Activated CD4-positive, alpha-beta memory T cell treated with anti-CD3 and anti-CD28 coated beads for 36 hours (primary cell): ENCODE data around the gene SLC2A9. TPM values are rescaled to one million over a fixed set of nuclear protein-coding genes. Genes with fewer than 3 reads are reported as not detected.

ENCODE experiments used
- CTCF ChIA-PET: fragments of 350-600 bp; sonication (Branson Sonifier 250); formaldehyde crosslinking; loops from one replicate; lab custom pipeline; 2021; ENCODE audit warnings: antibody characterized with exemption, inconsistent platforms; lab: Charles Lee
- POLR2A ChIA-PET: fragments of 350-600 bp; sonication (Branson Sonifier 250); formaldehyde crosslinking; loops from one replicate; lab custom pipeline; 2021; ENCODE audit warnings: antibody characterized with exemption; lab: Charles Lee
- DNase-seq: peaks from one replicate; pipeline ENCODE4 v3.0.0-alpha.2; 2020
- H3K27ac Mint-ChIP-seq: one replicate; pipeline ENCODE4 v1.8.0; 2021; ENCODE audit warnings: mixed read lengths
- H3K27me3 Mint-ChIP-seq: one replicate; pipeline ENCODE4 v1.8.0; 2021; ENCODE audit warnings: mixed read lengths
- H3K36me3 Mint-ChIP-seq: one replicate; pipeline ENCODE4 v1.8.0; 2021; ENCODE audit warnings: mixed read lengths
- H3K4me1 Mint-ChIP-seq: one replicate; pipeline ENCODE4 v1.8.0; 2021; ENCODE audit warnings: low read depth, mixed read lengths
- H3K4me3 Mint-ChIP-seq: one replicate; pipeline ENCODE4 v1.8.0; 2021; ENCODE audit warnings: mild to moderate bottlenecking, mixed read lengths
- H3K9me3 Mint-ChIP-seq: one replicate; pipeline ENCODE4 v1.8.0; 2021; ENCODE audit warnings: mixed read lengths
- intact Hi-C: fragments of 100-400 bp; cut with micrococcal nuclease; formaldehyde crosslinking; loops from one replicate; pipeline ENCODE4 v1.15.1; 2023
- total RNA-seq, 2 experiments: library from RNA; stranded (reverse); gene quantifications; one replicate each; pipeline ENCODE4 v1.2.3, GENCODE V29; 2021

The SLC2A9 gene
- total RNA-seq, 2 experiments from 2014 or later: 0.10 to 0.65 TPM

GRCh38 chr4:9964879-9965278 is 56.4 kb downstream of the SLC2A9 start:
- Mint-ChIP-seq H3K4me3 (no peak overlapping the region), H3K27ac (no peak overlapping the region), H3K4me1 (no peaks in the 10 kb centered on the region), H3K27me3 (no peaks in the 10 kb centered on the region), H3K9me3 (peaks cover 10% of the 10 kb centered on the region), H3K36me3 (no peaks in the 10 kb centered on the region)
- ChIA-PET POLR2A (no interaction called here), CTCF (no interaction called here)
- intact Hi-C loops: no loop called here
- DNase-seq: no peak

- Mint-ChIP-seq H3K4me3 (no peak overlapping the region), H3K4me1 (no peaks in the 10 kb centered on the region), H3K36me3 (no peaks in the 10 kb centered on the region), H3K27ac (no peak overlapping the region), H3K9me3 (peaks cover 6% of the 10 kb centered on the region), H3K27me3 (no peaks in the 10 kb centered on the region)
- CTCF ChIA-PET: no interaction called here
- intact Hi-C loops: loop anchor here (1.0 kb wide), 1 partner anchor 40 kb away; no protein-coding TSS in a partner anchor
- POLR2A ChIA-PET: no interaction called here
- DNase-seq: no peak
Measured at GRCh38 chr4:9963328-9963727, 58.0 kb downstream of the SLC2A9 start.

GRCh38 chr4:9962611-9963314 is 58.5 kb downstream of the SLC2A9 start:
- Mint-ChIP-seq H3K9me3 (peaks cover 6% of the 10 kb centered on the region), H3K4me3 (no peak overlapping the region), H3K27ac (no peak overlapping the region), H3K36me3 (no peaks in the 10 kb centered on the region), H3K27me3 (no peaks in the 10 kb centered on the region), H3K4me1 (no peaks in the 10 kb centered on the region)
- intact Hi-C loops: loop anchor here (1.0 kb wide), 1 partner anchor 41 kb away; no protein-coding TSS in a partner anchor
- ChIA-PET CTCF (no interaction called here), POLR2A (no interaction called here)
- no peak for DNase-seq

- POLR2A ChIA-PET: no interaction called here
- CTCF ChIA-PET: no interaction called here
- intact Hi-C loops: no loop called here
- H3K4me3 Mint-ChIP-seq: no peak overlapping the region
- peaks cover 2% of the 10 kb centered on the region for H3K27me3 Mint-ChIP-seq
- DNase-seq: no peak
- H3K4me1 Mint-ChIP-seq: no peaks in the 10 kb centered on the region
- no peaks in the 10 kb centered on the region for H3K9me3 Mint-ChIP-seq
- H3K27ac Mint-ChIP-seq: no peak overlapping the region
- H3K36me3 Mint-ChIP-seq: no peaks in the 10 kb centered on the region
Measured at GRCh38 chr4:9954468-9954867, 66.8 kb downstream of the SLC2A9 start.

GRCh38 chr4:9953089-9953488 is 68.2 kb downstream of the SLC2A9 start:
- Mint-ChIP-seq H3K27ac (no peak overlapping the region), H3K4me3 (no peak overlapping the region), H3K36me3 (no peaks in the 10 kb centered on the region), H3K27me3 (peaks cover 2% of the 10 kb centered on the region), H3K9me3 (no peaks in the 10 kb centered on the region), H3K4me1 (no peaks in the 10 kb centered on the region)
- ChIA-PET POLR2A (no interaction called here), CTCF (no interaction called here)
- intact Hi-C loops: no loop called here
- no peak for DNase-seq

GRCh38 chr4:9952415-9952950 is 68.8 kb downstream of the SLC2A9 start:
- Mint-ChIP-seq H3K36me3 (no peaks in the 10 kb centered on the region), H3K4me1 (no peaks in the 10 kb centered on the region), H3K4me3 (no peak overlapping the region), H3K27me3 (peaks cover 2% of the 10 kb centered on the region), H3K9me3 (no peaks in the 10 kb centered on the region), H3K27ac (no peak overlapping the region)
- CTCF ChIA-PET: no interaction called here
- intact Hi-C loops: no loop called here
- DNase-seq: no peak
- POLR2A ChIA-PET: no interaction called here

GRCh38 chr4:9949573-9949972 is 71.7 kb downstream of the SLC2A9 start:
- Mint-ChIP-seq H3K27ac (no peak overlapping the region), H3K27me3 (peaks cover 2% of the 10 kb centered on the region), H3K4me3 (no peak overlapping the region), H3K36me3 (no peaks in the 10 kb centered on the region), H3K9me3 (no peaks in the 10 kb centered on the region), H3K4me1 (no peaks in the 10 kb centered on the region)
- intact Hi-C loops: no loop called here
- POLR2A ChIA-PET: no interaction called here
- no peak for DNase-seq
- CTCF ChIA-PET: no interaction called here

- Mint-ChIP-seq H3K9me3 (no peaks in the 10 kb centered on the region), H3K36me3 (no peaks in the 10 kb centered on the region), H3K4me3 (no peak overlapping the region), H3K27me3 (peaks cover 2% of the 10 kb centered on the region), H3K27ac (no peak overlapping the region), H3K4me1 (no peaks in the 10 kb centered on the region)
- intact Hi-C loops: no loop called here
- ChIA-PET POLR2A (no interaction called here), CTCF (no interaction called here)
- DNase-seq: no peak
Measured at GRCh38 chr4:9947168-9948062, 73.9 kb downstream of the SLC2A9 start.

- Mint-ChIP-seq H3K4me1 (no peaks in the 10 kb centered on the region), H3K27me3 (peaks cover 1% of the 10 kb centered on the region), H3K36me3 (no peaks in the 10 kb centered on the region), H3K27ac (no peak overlapping the region), H3K4me3 (no peak overlapping the region), H3K9me3 (no peaks in the 10 kb centered on the region)
- DNase-seq: no peak
- POLR2A ChIA-PET: no interaction called here
- intact Hi-C loops: no loop called here
- CTCF ChIA-PET: no interaction called here
Measured at GRCh38 chr4:9946170-9946569, 75.1 kb downstream of the SLC2A9 start.

- Mint-ChIP-seq H3K9me3 (no peaks in the 10 kb centered on the region), H3K27ac (no peak overlapping the region), H3K36me3 (no peaks in the 10 kb centered on the region), H3K27me3 (no peaks in the 10 kb centered on the region), H3K4me1 (no peaks in the 10 kb centered on the region), H3K4me3 (no peak overlapping the region)
- POLR2A ChIA-PET: no interaction called here
- DNase-seq: no peak
- intact Hi-C loops: no loop called here
- CTCF ChIA-PET: no interaction called here
Measured at GRCh38 chr4:9944431-9945425, 76.6 kb downstream of the SLC2A9 start.

GRCh38 chr4:9943761-9944160 is 77.5 kb downstream of the SLC2A9 start:
- no peak for DNase-seq
- no peaks in the 10 kb centered on the region for H3K9me3 Mint-ChIP-seq
- no peak overlapping the region for H3K4me3 Mint-ChIP-seq
- H3K27me3 Mint-ChIP-seq: no peaks in the 10 kb centered on the region
- H3K36me3 Mint-ChIP-seq: no peaks in the 10 kb centered on the region
- no peak overlapping the region for H3K27ac Mint-ChIP-seq
- ChIA-PET POLR2A (no interaction called here), CTCF (no interaction called here)
- intact Hi-C loops: no loop called here
- no peaks in the 10 kb centered on the region for H3K4me1 Mint-ChIP-seq
